A673 (cell line): ENCODE measurements around the gene USP25.

ENCODE experiments used
- CTCF ChIP-seq: fragments of 300-800, 200-600 bp; sonication (generic); conservative IDR thresholded peaks from 2 replicates; pipeline ENCODE4 v1.5.1; 2017; ENCODE audit warnings: low read depth, mild to moderate bottlenecking, antibody characterized with exemption, low read length, moderate library complexity, mixed read lengths
- EZH2 ChIP-seq: fragments of 200-600 bp; sonication (generic); IDR thresholded peaks from 2 replicates; pipeline ENCODE4 v1.6.1; 2017; ENCODE audit warnings: borderline replicate concordance, low read depth, mild to moderate bottlenecking, mixed read lengths, antibody characterized with exemption, low read length; ENCODE audit not compliant: poor library complexity, severe bottlenecking

DNA sequence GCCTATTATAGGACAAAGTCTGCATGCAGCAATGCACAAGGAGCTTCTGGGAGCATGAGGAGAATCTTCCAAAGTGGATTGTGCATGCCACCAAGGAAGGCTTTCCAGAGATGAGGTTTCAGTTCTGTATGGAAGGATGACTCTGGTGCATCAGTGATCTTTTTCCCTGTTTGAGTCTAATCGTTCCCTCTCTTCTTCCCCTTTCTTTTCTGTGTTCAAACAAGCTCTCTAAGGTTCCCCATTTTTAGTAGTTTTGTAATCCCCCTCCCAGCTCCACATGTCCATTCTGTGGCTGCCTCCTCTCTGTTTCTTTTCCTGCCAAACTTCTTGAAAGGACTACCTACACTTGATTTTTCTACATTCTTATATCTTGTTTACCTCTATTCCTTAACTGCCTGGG, 43.3 kb upstream of the USP25 start:
- TF ChIP-seq EZH2 (no peak), CTCF (no peak)
